ENCODE results near the gene USP4.

DNA sequence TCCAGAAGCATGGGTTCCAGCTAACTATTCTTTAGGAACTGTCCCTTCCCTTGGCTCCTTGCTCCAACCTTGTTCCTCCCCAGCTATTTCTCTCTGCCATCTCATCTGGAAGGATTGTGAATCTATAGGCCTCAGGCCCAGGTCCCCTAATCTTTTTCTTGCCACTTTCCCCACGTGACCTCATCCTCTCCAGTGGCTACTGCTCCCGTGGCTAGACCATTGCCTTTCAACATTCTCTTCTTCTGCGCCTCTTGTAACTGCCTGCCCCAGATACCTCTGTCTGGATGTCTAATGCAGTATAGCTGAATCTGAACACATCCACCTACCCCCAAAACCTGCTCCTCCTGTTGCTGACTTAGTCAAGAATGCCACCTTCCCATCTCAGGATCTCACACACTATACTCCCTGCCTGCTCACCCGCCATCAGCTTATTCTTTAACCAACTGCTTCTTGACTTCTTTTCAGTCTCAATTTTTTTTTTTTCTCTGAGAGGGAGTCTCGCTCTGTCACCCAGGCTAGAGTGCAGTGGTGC lies 13.1 kb upstream of the USP4 start:
- TF ChIP-seq HDAC6 (IDR thresholded peaks at IDR 0.05; ENCODE audit: low read depth, low read length) (no peak), POLR2AphosphoS5 (IDR thresholded peaks at IDR 0.05; ENCODE audit: low read depth, low read length) (no peak), ZSCAN21 (CRISPR knock-in tag; IDR thresholded peaks at IDR 0.05; ENCODE audit: borderline replicate concordance) (no peak), ZNF143 (CRISPR knock-in tag; IDR thresholded peaks at IDR 0.05) (no peak), ARID3A (IDR thresholded peaks at IDR 0.05; ENCODE audit: low read depth, low read length) (no peak), ZNF136 (CRISPR knock-in tag; IDR thresholded peaks at IDR 0.05; ENCODE audit: low read depth) (no peak), HOMEZ (CRISPR knock-in tag; IDR thresholded peaks at IDR 0.05; ENCODE audit: low read depth) (no peak), ZNF563 (CRISPR knock-in tag; IDR thresholded peaks at IDR 0.05) (no peak), TAF1 (CRISPR knock-in tag; IDR thresholded peaks at IDR 0.05) (no peak), EZH2 (conservative IDR thresholded peaks at IDR 0.05; ENCODE audit: low read depth, low read length) (no peak), ZNF589 (CRISPR knock-in tag; conservative IDR thresholded peaks at IDR 0.05) (no peak), ZNF512 (CRISPR knock-in tag; IDR thresholded peaks at IDR 0.05) (no peak)
- TF ChIP-seq, protein P1, sequence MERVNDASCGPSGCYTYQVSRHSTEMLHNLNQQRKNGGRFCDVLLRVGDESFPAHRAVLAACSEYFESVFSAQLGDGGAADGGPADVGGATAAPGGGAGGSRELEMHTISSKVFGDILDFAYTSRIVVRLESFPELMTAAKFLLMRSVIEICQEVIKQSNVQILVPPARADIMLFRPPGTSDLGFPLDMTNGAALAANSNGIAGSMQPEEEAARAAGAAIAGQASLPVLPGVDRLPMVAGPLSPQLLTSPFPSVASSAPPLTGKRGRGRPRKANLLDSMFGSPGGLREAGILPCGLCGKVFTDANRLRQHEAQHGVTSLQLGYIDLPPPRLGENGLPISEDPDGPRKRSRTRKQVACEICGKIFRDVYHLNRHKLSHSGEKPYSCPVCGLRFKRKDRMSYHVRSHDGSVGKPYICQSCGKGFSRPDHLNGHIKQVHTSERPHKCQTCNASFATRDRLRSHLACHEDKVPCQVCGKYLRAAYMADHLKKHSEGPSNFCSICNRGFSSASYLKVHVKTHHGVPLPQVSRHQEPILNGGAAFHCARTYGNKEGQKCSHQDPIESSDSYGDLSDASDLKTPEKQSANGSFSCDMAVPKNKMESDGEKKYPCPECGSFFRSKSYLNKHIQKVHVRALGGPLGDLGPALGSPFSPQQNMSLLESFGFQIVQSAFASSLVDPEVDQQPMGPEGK (CRISPR knock-in tag; IDR thresholded peaks at IDR 0.05) = no peak

All from HepG2 (cell line).